TTC549 (cell line): ENCODE results near the gene UBE2D2.

Experiments
- FAIRE-seq: peaks from 2 replicates; lab custom pipeline; 2012; peaks lifted over from hg19 to GRCh38; lab: Jason Lieb, UNC

UBE2D2 gene

DNA sequence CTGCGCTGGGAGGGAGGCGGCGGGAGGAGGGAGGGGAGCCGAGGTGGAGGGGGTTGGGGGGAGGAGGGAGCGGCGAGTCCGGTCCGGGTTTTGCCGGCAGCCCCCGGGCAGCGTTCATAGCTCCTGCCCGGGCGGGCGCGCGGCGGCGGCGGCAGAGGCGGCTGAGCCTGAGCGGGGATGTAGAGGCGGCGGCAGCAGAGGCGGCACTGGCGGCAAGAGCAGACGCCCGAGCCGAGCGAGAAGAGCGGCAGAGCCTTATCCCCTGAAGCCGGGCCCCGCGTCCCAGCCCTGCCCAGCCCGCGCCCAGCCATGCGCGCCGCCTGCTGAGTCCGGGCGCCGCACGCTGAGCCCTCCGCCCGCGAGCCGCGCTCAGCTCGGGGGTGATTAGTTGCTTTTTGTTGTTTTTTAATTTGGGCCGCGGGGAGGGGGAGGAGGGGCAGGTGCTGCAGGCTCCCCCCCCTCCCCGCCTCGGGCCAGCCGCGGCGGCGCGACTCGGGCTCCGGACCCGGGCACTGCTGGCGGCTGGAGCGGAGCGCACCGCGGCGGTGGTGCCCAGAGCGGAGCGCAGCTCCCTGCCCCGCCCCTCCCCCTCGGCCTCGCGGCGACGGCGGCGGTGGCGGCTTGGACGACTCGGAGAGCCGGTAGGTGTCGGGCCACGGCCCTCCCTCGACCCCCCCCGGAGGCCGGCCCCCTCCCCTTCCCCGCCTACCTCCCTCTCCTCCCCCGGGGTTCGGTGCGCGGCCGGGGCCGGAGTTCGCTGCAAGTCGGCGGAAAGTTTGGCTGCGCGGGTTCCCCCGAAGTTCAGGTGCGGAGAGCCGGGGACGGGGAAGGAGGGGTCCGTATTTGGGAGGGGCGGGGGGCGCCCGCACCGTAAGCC, 87.3 kb downstream of the UBE2D2 start, which contains the start of gene CXXC5:
Gene CXXC5 (plus strand): TSS at position 145 of the 877 bp plus-strand sequence. CDS start 32,175 bp downstream, outside the sequence.
- no peak for FAIRE-seq

DNA sequence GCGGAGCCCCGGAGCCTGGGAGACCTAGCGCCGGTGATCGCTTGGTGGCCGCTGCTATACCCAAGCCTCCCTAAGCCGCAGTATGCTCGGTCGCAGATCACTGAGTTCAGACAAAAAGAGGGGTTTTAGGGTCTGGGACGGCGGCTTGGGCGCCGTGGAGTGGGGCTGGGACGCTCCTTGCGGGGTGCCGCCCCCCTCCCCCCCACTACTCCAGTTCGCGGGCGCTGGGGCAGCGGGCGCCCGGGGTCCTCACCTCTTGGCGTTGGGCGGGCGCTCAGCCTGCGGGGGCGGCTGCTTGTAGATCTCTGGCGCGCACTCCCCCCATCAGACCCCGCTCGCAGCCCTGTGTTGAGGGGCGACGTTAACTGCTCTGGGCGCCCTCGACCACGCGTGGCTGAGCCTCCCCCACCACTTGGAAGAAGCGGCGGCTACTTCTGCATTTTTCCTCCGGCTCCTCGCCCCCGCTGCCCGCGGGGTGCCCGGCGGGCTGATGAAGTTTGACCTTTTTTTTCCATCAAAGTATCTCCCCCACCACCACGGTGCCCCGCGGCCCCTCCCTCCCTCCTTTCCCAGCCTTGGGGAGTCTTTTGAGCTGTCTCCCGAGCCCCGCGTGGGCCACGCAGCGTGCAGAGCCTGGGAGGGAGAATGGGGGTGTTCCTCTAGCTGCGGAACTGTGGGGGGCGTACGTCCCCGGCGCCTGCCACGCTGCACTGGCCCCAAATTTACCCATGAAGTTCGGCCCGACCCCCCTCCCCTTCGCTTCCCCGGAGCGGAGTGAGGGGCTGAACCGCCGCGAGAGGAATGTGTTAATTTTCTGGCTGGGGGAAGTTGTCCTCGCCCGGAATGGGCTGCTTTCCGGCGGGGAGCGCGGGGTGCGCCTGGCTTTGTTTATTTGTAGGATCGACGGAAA, 88.2 kb downstream of the UBE2D2 start:
- FAIRE-seq: no peak

DNA sequence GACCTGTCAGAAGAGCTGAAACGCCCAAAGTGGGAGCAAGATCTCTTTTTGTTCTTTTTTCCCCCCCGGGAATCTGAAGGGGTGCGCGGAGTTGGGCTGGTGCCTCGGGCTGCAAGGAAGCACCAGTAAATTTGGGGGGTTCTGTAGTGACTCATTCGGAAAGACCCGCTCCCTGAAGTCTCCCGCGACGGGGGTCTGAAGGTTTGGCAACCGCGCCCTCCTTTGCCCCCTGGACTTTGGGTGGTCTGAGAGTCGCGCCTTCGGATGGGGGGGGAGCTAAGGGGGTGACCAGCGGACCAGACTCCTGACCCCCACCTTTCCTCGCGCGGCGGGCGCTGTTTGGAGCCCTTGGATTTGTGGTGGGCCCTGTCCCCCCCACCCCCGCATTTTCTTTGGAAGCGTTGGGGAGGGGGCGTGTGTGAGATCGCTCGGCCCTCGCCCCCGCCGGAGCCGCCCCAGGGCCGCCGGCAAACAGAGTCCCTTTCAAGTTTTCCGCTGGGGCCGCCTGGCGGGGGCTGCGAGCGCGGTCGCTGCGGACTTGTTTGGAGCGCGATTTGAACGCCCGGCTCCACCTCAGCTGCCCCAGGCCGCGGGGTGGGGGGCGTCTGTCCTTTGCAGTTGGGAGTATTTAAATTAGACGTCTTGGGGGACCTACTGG, 89.0 kb downstream of the UBE2D2 start:
- no peak for FAIRE-seq

DNA sequence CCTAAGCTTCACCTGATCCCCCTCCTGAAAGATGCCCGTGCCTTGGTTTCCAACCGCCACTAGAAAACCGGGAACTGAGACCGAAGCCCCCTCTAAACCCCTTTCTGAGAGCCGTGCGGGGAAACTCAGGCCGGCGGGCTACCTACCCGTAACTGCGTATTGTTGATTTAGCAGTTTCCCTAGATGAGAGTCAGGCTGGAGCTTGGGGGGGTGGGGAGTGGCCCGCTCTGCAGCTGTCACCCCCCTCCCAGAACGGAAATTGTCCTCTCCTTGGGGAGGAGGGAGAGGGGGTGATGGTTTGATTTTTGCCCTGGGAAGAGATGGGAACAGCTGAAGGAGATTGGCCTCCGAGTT, 89.5 kb downstream of the UBE2D2 start:
- FAIRE-seq: no peak

DNA sequence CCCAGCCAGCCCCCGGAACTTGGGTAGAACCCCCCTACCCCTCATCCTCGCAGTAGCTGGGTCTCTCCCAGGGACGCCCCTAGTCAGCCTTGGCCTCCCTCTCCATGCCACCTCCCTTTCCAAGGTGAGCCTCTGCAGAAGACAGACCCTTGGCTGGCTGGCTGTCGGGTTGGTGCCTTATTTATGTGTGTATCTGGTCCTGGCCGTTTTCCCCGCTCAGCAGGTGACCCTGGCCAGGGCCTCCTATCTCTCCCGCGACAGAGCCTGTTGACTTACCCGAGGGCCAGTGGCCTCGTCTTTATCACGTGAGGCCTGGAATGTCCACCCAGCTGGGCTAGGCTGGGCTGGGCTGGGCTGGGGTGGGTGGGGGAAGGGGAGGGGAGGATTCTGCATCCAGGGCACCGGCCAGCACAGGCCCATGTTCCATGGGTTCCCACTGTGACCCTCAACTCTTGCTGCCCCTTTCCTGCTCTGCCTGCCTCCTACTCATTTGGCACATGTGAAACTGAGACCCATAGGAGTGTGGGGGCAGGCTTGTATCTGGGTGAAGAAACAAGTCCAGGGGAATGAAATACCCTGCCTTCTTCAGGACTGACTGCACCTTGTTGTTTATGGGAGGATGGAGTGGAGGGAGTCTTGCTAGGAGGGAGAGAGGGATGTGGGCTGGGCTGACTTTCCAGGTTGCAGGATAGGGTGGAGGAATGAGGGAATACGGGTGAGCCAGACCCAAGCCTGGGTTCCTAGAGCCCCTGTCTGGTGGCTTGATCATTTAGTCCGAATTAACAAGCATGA, 90.1 kb downstream of the UBE2D2 start:
- FAIRE-seq: no peak

DNA sequence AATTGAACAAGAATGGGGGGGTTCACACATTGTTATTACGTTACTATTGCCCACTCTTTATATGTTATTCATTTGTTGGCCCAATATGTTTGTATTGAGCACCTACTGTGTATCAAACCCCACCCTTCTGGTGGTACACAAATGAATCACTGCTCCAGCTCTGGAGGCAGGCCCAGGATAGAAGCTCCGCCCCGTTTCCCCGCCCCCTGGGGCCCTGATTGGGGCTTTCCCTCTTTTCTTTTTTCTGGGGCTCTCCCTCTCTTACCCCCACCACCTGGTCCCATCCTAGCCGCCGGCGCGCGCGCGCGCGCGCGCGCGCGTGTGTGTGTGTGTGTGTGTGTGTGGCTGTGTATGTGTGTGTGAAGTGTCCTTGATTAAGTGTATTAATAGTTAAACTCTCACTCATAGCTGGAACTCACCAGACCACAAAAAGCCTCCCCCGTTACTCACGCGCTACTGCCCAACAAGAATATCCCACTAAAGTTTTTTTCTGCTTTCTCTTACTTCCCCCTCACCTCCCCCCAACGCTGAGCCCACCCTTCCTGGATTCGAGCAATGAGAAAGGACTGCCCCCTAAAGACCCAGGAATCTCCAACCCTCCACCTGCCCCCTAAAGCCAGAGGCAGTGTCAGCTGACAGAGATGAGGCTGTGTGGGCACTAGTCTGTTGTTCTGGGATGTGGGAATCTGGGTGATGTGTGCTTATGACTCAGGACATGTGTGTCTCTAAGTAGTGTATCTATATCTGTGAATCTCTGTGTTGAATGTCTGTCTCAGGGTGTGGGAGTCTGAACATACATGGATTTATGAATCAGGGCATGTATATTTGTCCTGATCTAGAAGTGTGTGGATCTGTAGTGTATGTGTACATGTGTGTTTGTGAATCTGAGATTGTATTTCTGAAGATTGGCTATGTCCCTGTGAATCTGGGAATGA, 91.0 kb downstream of the UBE2D2 start:
- FAIRE-seq: no peak

DNA sequence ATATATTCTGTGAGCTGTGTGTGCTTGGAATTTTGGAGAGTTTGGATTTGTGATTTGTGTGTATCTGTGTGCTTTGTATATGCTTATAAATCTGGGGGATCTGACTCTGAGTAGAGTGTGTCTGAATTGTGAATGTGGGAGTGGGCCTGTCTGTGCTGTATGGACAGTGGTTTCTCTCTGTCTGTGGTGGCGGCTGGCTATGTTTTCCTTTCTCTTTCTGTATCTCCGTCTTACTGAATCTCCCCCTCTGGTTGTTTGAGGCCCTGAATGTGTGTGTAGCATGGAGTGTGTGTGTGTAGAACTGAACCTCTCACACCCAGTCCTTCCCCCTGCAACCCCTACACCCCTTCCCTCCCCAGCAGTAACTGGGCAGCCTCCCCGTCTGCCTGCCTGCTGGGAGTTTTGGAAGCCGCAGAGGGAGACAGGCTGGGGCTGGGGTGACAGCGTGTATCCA, 91.7 kb downstream of the UBE2D2 start:
- FAIRE-seq: no peak

DNA sequence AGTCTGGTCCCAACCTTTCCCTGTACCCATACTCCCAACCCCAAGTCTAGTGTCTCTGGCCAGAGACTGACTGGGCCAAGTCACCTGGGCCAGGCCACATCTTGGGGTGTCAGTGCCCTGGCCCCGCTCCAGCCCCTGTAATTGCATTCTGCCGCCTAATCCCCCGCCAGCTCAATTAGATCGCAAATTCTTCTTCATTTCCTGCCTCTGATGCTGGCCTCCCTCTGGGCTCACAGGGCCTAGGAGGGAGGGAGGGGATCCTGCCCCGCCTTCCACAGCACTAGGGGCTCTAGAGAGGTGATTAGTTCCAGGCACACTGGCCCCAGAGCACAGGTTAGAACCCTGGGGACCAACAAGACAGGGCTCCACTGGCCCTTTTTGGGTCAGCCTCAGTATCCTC, 92.5 kb downstream of the UBE2D2 start:
- FAIRE-seq: no peak

DNA sequence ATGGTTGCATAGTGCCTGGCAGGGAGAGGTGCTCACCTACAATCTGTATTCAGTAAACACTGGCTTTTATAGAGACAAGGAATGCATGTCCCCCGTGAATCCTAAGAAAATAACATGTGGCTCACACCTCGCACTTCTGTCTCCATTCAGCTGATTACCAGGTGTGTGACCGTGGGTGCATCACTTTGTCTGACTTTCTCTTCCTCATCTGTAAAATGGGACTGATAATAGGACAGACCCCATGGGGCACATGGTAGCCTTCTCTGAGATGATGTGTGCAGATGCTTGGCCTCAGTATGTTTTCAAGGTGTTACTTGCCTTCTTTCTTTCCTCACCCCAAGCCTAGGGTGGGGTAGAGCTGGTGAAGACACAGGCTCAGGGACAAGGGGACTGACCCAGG, 93.3 kb downstream of the UBE2D2 start:
- FAIRE-seq: no peak

DNA sequence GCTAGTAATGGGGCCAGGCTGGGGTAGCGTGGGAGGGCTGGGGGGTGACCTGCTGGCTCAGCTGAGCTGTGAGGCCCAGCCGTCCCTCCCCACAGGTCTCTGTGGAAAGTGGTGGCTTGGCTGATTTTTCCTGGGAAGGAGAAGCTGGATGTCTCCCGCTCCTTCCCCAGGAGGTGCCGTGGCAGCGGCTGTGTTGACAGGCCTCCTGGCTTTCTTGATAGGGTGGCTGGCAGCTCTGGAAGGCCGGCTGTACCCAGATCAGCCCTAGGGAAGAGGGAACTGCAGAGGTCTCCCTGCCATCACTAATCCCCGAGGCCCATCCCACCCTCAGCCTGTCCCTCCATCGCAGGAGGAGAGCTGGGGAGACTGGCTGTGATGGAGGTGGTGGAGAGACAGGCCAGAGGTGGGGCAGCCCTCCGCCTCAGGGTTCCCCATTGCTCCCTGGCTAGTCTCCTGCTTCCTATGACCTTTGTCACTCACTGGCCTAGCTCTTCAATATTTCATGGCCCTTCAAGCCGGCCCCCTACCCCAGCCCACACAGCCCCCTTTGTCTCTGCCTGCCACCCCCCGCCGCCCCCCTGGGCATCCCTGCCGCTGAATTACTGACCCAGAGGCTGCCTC, 93.8 kb downstream of the UBE2D2 start:
- FAIRE-seq: no peak

DNA sequence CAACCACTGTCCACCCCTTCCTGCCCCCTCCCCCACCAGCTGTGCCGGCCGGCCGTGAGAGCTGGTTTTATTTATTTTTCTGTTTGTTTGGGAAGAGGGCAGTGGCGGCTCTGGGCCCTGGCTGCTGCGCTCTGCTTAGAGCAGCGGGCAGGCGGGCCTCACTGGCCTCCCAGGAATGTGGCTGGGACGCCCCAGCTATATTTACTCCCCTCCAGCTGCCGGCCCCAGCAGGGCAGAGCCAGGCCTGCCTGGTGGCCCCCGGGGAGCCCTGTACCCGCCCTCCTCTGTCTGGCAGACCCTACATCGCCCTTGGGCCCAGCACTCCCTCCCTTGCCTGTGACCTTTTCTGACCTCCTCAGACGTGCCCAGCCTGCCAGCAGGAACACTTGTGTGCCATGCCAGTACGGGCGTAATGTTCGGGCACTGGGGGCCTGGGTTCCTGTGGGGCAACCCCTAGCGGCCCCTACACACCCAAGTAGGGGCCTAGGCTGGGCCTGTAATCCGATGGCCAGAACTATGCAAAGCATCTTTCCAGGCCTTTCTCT, 94.7 kb downstream of the UBE2D2 start:
- FAIRE-seq: no peak

DNA sequence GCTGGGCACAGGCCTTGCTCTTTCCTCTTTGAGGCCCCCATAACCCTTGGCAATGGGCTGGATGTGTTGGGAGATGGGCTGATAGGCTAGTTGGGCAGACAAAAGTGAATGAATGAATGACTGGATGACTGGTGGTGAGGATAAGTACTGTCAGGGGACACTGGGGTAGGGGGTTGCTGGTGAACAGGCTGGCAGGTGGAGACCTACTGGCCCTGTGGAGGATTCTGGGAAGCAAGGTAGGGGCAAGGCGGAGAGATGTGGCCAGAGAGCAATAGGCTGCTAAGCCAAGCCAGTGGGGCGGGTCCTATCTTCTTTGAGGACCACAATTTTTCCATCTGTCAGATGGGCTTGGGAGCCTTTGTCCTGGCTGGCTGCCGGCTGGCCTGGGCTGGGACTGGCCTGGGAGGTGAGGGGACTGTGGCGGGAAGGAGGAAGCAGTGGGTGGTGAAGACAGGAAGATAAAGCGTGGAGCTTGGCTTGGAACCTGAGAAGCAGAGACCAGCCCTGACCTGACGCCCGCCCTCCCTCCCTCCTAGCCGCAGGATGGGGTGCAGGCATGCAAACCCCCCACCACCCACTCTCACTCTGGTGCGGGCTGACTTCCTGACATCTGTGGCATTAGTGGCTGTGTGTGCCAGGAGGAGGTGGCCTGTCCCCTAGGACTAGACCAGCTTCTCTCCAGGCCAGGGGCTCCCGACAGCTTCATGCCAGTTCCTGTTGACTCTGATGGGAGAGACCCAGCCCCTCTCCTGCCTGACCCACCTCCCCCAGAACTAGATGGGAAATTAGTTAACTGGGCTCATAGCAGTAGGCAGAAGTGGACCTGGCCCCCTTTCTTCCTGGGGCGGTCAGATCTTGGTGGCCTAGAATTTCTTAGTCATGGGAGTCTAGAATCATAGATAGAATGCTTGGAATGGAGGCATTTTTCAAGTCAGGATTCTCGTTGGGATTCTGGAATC, 96.5 kb downstream of the UBE2D2 start:
- no peak for FAIRE-seq

DNA sequence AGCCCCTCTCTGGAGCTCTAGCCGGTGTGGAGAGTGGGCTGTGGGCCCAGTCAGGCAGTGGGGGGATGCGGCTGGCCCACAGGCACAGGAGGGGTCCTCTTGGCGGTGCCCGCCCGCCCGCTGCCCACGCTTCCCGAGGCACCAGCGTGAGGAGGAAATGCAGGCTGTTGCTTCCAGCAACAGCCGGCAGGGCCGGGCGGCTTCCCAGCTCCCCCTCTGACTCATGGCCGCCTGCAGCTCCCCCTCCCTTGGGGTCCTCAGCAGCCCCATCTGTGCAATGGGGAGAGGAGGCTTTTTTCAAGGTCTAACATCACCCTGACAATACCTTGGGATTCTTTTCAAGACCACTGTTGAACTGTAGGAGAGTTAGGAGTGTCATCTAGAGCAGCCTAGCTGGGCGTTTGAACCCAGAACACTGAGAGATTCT, 97.4 kb downstream of the UBE2D2 start:
- FAIRE-seq: no peak

DNA sequence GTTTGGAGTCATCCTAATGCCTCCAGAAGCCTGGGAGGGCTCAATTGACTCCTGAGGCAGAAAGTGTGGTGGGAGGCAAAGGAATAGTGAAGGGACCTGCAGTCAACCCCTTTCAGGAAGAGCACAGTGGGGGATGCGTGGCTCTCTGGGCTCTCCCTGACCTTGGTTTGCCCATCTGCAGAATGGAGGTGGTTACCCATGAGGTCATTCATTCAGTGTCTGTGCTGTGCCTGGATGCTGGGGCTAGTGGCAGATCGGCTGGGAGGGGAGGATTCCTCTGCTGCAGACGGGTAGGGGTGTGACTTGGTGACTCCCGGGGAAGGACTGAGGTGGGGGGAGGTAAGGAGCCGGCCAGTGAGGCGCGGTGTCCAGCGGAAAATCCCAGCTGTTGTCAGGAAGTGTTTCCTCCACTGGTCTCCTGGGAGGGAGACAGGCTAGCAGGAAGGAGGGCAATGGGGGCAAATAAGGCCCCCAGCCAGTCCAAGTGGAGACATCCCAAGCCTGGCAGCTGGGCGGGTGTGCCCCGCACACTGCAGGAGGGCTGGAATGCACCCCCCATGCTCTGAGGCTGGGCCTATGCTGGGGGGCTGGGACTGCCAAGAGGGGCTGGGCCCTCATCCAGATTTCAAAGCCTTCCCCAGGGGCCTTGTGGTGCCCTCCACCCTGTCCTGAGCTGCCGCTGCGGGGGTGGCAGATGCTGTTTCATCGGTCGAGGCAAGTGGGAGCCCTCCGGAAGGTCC, 98.0 kb downstream of the UBE2D2 start:
- FAIRE-seq: no peak

DNA sequence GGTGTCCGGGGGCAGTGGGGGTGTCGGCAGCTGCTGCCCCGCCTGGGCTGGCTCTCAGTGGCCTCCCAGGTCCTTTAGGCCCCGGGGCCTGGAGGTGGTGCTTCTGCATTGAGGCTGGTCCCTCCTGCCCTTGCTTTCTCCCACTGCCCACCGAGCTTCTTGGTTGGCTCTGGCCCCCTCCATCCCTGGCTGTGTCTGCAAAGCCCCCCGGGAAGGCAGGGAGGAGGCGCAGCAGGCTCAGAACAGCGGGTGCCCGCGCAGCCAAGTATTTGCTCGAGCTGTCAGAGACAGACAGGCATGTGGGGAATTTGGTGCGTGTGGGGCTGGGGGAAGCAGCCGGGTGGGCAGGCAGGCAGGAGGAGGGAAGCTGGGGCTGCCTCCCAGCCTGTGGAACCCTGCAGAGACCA, 98.6 kb downstream of the UBE2D2 start:
- no peak for FAIRE-seq

DNA sequence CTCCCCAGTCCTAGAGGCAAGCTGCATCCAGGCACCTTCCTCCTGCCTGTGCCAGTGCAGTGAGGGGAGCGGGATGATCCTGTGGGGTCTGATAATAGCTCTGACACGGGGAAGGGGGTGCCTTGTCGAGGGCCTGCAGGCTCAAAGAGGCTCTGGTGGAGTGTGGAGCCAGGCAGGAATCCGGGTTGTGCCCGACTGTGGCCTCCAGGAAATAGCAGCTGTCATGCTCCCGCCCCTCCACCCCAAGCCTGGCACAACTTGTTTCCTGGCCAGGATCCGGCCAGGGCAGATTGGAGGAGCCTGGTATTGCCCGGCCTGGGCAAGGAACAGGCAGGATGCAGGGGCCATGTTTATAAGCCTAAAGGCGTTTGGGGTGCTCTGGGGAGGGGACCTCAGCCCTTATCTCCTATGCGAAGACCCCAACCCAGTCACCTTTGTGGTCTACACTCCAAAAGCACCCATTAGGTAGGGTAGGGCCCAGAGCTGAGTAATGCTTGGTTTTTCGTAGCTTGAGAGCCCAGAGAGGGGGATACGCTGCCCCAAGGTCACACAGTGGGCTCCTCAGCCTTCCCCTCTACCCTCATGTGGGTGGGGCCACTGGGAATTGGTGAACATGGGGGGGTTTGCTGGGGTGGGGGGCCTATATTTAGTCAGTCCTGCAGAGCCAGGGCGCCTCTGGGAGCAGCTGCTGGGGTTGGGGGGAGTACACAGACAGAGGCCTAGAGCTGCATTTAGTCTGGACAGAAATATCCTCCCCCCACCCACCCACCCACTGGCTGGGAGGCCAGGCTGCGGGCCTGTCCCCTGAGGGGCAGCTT, 99.2 kb downstream of the UBE2D2 start:
- FAIRE-seq: no peak
